ENCODE results near the gene SRGAP3.

DNA sequence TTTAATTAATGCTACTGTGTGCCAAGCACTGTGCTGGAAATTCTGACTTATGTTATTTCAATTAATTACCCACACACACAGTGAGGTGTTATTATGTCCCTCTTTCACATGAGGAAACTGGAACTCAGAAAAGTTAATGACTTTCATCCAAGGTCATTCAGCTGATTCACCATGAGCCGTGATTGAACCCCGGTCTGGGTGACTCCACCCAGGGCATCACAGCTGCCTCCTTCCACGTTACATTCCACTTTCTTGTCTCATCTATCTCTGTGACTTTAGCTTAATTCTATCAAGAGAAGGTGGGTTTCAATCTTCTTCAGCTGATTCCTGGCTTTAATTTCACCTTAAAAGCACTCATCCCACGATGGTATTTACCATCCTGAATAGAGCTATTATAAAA, 16.3 kb downstream of the SRGAP3 start:
- TF ChIP-seq EZH2 (IDR thresholded peaks at IDR 0.05; ENCODE audit: borderline replicate concordance, low read length) (no peak), CTCF (IDR thresholded peaks at IDR 0.05; ENCODE audit: low read length) (no peak)
